Neural progenitor cell (in vitro differentiated cells): ENCODE measurements around the gene SCNN1B. TPM values are rescaled to one million over a fixed set of nuclear protein-coding genes. Genes with fewer than 3 reads are reported as not detected.

ENCODE experiments used
- DNase-seq: peaks from one replicate; pipeline ENCODE4 v3.0.0-alpha.2; 2016; ENCODE audit warnings: low spot score
- H2AFZ ChIP-seq: fragments of 200-600 bp; sonication (generic); replicated peaks from 2 replicates; pipeline ENCODE4 v1.6.1; 2016; ENCODE audit warnings: antibody characterized with exemption
- H3F3A ChIP-seq: fragments of 200-600 bp; sonication (generic); 2 replicates; pipeline ENCODE4 v1.6.1; 2016; ENCODE audit warnings: antibody characterized with exemption, low read depth
- H3K27ac ChIP-seq: fragments of 200-600 bp; sonication (generic); 2 replicates; pipeline ENCODE4 v1.5.1; 2016; ENCODE audit warnings: mild to moderate bottlenecking
- H3K27me3 ChIP-seq: fragments of 200-600 bp; sonication (generic); 2 replicates; pipeline ENCODE4 v1.6.1; 2016; ENCODE audit warnings: mild to moderate bottlenecking, moderate library complexity
- H3K36me3 ChIP-seq: fragments of 200-600 bp; sonication (generic); 2 replicates; pipeline ENCODE4 v1.5.1; 2016
- H3K4me1 ChIP-seq: fragments of 200-600 bp; sonication (generic); 2 replicates; pipeline ENCODE4 v1.6.1; 2016; ENCODE audit warnings: mixed run types
- H3K4me2 ChIP-seq: fragments of 200-600 bp; sonication (generic); 2 replicates; pipeline ENCODE4 v1.6.1; 2016
- H3K4me3 ChIP-seq: fragments of 200-600 bp; sonication (generic); 2 replicates; pipeline ENCODE4 v1.5.1; 2016
- H3K79me2 ChIP-seq: fragments of 200-600 bp; sonication (generic); 2 replicates; pipeline ENCODE4 v1.6.1; 2016; ENCODE audit warnings: low read depth
- H3K9ac ChIP-seq: fragments of 200-600 bp; sonication (generic); 2 replicates; pipeline ENCODE4 v1.6.1; 2016
- H3K9me3 ChIP-seq: fragments of 200-600 bp; sonication (generic); 2 replicates; pipeline ENCODE4 v1.5.1; 2016; ENCODE audit warnings: low read depth
- H4K20me1 ChIP-seq: fragments of 200-600 bp; sonication (generic); 2 replicates; pipeline ENCODE4 v1.6.1; 2016; ENCODE audit warnings: low read depth
- H3K27ac Mint-ChIP-seq: 3 replicates; pipeline ENCODE4 v1.8.0; 2021; ENCODE audit warnings: mixed read lengths
- H3K27me3 Mint-ChIP-seq: 2 replicates; pipeline ENCODE4 v1.8.0; 2022; ENCODE audit warnings: low read depth, mild to moderate bottlenecking, inconsistent platforms, moderate library complexity, mixed read lengths; ENCODE audit not compliant: insufficient read depth
- H3K36me3 Mint-ChIP-seq: 3 replicates; pipeline ENCODE4 v1.8.0; 2021; ENCODE audit warnings: mixed read lengths
- H3K4me1 Mint-ChIP-seq: 3 replicates; pipeline ENCODE4 v1.8.0; 2021; ENCODE audit warnings: mixed read lengths
- H3K4me3 Mint-ChIP-seq: 3 replicates; pipeline ENCODE4 v1.8.0; 2021; ENCODE audit warnings: mild to moderate bottlenecking, moderate library complexity, mixed read lengths
- H3K9me3 Mint-ChIP-seq: 3 replicates; pipeline ENCODE4 v1.8.0; 2020; ENCODE audit warnings: mixed read lengths
- CTCF ChIP-seq: fragments of 200-600 bp; sonication (generic); IDR thresholded peaks from 2 replicates; pipeline ENCODE4 v1.5.1; 2017; ENCODE audit warnings: antibody characterized with exemption, mild to moderate bottlenecking
- EZH2 ChIP-seq: fragments of 200-600 bp; sonication (generic); IDR thresholded peaks from 2 replicates; pipeline ENCODE4 v1.6.1; 2017; ENCODE audit warnings: antibody characterized with exemption, mild to moderate bottlenecking, moderate library complexity
- EZH2phosphoT487 ChIP-seq: fragments of 200-600 bp; sonication (generic); IDR thresholded peaks from 2 replicates; pipeline ENCODE4 v1.6.1; 2017; ENCODE audit warnings: antibody characterized with exemption
- total RNA-seq: library from RNA; depleted of rRNA; stranded (reverse); fragments of >200 nt; gene quantifications from 2 replicates; pipeline ENCODE4 v1.2.3, GENCODE V29; 2015; ENCODE audit warnings: low replicate concordance

SCNN1B gene
- total RNA-seq, 1 donor from 2014 or later: not detected

GRCh38 chr16:23354246-23354645 lies 52.1 kb downstream of the SCNN1B start:
- no peak overlapping the region for H3K4me2 ChIP-seq

DNA sequence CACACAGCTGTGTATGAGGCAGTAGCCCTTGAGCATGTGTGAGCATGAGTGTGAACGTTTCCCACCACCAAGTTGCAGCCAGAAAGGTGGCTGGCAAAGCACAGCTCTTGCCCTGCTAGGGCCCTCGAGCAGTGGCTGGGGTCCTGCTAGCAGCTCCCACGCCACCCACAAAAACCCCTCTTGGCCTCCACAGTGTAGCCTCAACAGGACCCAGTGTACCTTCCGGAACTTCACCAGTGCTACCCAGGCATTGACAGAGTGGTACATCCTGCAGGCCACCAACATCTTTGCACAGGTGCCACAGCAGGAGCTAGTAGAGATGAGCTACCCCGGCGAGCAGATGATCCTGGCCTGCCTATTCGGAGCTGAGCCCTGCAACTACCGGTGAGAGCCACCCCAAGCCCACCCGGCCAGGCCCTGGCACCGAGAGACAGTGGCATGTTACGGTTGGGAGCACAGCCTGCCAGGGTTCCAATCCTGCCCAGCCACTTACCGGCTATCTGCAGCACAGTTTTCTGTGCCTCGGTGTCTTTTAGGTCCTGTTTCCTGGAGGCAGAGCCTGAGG lies 53.1 kb downstream of the SCNN1B start:
- Histone ChIP-seq H3K4me3 (no peak overlapping the region), H3F3A (no peaks in the 10 kb centered on the region), H3K79me2 (no peaks in the 10 kb centered on the region), H3K36me3 (no peaks in the 10 kb centered on the region), H3K9me3 (no peaks in the 10 kb centered on the region), H4K20me1 (no peaks in the 10 kb centered on the region), H3K4me2 (no peak overlapping the region), H3K27me3 (no peaks in the 10 kb centered on the region), H2AFZ (no peak overlapping the region), H3K9ac (no peak overlapping the region), H3K27ac (no peak overlapping the region), H3K4me1 (no peaks in the 10 kb centered on the region)
- no peak for DNase-seq
- Mint-ChIP-seq H3K36me3 (no peaks in the 10 kb centered on the region), H3K27ac (no peak overlapping the region), H3K4me3 (no peak overlapping the region), H3K4me1 (no peaks in the 10 kb centered on the region), H3K27me3 (peaks cover 7% of the 10 kb centered on the region), H3K9me3 (no peaks in the 10 kb centered on the region)
- TF ChIP-seq EZH2 (no peak), EZH2phosphoT487 (no peak), CTCF (no peak)

More at GRCh38 chr16:23354246-23354645, 52.1 kb downstream of the SCNN1B start:
- no peak overlapping the region for H3K9ac ChIP-seq
- no peaks in the 10 kb centered on the region for H3K79me2 ChIP-seq
- no peaks in the 10 kb centered on the region for H3F3A ChIP-seq
- H3K27me3 ChIP-seq: no peaks in the 10 kb centered on the region
- no peak overlapping the region for H3K4me3 Mint-ChIP-seq
- no peaks in the 10 kb centered on the region for H3K9me3 Mint-ChIP-seq
- H3K27ac Mint-ChIP-seq: no peak overlapping the region
- H3K27me3 Mint-ChIP-seq: peaks cover 5% of the 10 kb centered on the region
- no peaks in the 10 kb centered on the region for H3K36me3 Mint-ChIP-seq
- no peak overlapping the region for H3K27ac ChIP-seq
- TF ChIP-seq CTCF: no peak
- TF ChIP-seq EZH2phosphoT487: no peak
- no peak for TF ChIP-seq EZH2
- H3K4me1 Mint-ChIP-seq: no peaks in the 10 kb centered on the region
- H3K36me3 ChIP-seq: no peaks in the 10 kb centered on the region
- no peaks in the 10 kb centered on the region for H3K9me3 ChIP-seq
- no peak for DNase-seq
- no peak overlapping the region for H3K4me3 ChIP-seq
- no peak overlapping the region for H2AFZ ChIP-seq
- H3K4me1 ChIP-seq: no peaks in the 10 kb centered on the region
- H4K20me1 ChIP-seq: no peaks in the 10 kb centered on the region

DNA sequence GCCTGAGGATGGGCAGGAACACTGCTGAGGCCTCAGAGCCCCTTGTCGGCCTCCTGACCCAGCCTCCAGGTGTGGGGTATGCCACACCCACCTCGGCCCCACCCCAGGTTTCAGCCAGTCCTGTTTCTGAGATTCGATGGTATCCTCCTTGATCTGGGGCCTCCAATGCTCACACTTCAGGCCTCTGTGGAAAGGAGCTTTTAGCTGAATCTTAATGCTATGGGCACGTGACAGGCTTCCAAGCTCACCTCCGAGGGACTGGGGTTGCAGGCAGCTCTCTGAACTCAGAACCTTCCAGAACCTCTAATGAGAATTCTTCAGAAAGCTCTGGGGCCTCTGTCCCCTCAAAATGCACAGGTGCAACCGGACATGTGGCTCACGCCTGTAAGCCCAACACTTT lies 54.8 kb downstream of the SCNN1B start:
- no peak overlapping the region for H3K27ac Mint-ChIP-seq
- Histone ChIP-seq H4K20me1 (no peaks in the 10 kb centered on the region), H3K9ac (no peak overlapping the region), H2AFZ (no peak overlapping the region), H3K36me3 (no peaks in the 10 kb centered on the region), H3K27me3 (no peaks in the 10 kb centered on the region), H3K27ac (no peak overlapping the region), H3F3A (no peaks in the 10 kb centered on the region), H3K4me2 (no peak overlapping the region), H3K9me3 (no peaks in the 10 kb centered on the region), H3K4me3 (no peak overlapping the region), H3K79me2 (no peaks in the 10 kb centered on the region), H3K4me1 (no peaks in the 10 kb centered on the region)
- no peaks in the 10 kb centered on the region for H3K4me1 Mint-ChIP-seq
- no peaks in the 10 kb centered on the region for H3K36me3 Mint-ChIP-seq
- TF ChIP-seq EZH2phosphoT487 (no peak), CTCF (no peak), EZH2 (no peak)
- H3K4me3 Mint-ChIP-seq: no peak overlapping the region
- peaks cover 7% of the 10 kb centered on the region for H3K27me3 Mint-ChIP-seq
- no peaks in the 10 kb centered on the region for H3K9me3 Mint-ChIP-seq
- no peak for DNase-seq
